Right hindlimb (tissue), 1 donor: ENCODE data around the gene FGF9.

Source experiments
- DNase-seq: peaks from one replicate; pipeline ENCODE4 v3.0.0-alpha.2; 2018

FGF9 gene

GRCh38 chr13:21719463-21719862 is 48.6 kb downstream of the FGF9 start:
- no peak for DNase-seq

GRCh38 chr13:21723807-21724505 is 53.1 kb downstream of the FGF9 start:
- DNase-seq = no peak

GRCh38 chr13:21730186-21730880 is 59.5 kb downstream of the FGF9 start:
- no peak for DNase-seq

- no peak for DNase-seq
Measured at GRCh38 chr13:21733475-21734263, 62.8 kb downstream of the FGF9 start.

GRCh38 chr13:21734961-21735360 is 64.1 kb downstream of the FGF9 start:
- no peak for DNase-seq

GRCh38 chr13:21735701-21736401 is 65.0 kb downstream of the FGF9 start:
- no peak for DNase-seq

- DNase-seq = no peak
Measured at GRCh38 chr13:21736926-21737325, 66.1 kb downstream of the FGF9 start.

GRCh38 chr13:21738630-21739029 is 67.8 kb downstream of the FGF9 start:
- peak; percentile 68 for DNase-seq

GRCh38 chr13:21739771-21740170 is 68.9 kb downstream of the FGF9 start:
- DNase-seq = no peak

- no peak for DNase-seq
Measured at GRCh38 chr13:21741396-21741979, 70.6 kb downstream of the FGF9 start.

GRCh38 chr13:21742096-21742495 is 71.2 kb downstream of the FGF9 start:
- DNase-seq = no peak

- no peak for DNase-seq
Measured at GRCh38 chr13:21744149-21744548, 73.3 kb downstream of the FGF9 start.

GRCh38 chr13:21745307-21745706 is 74.4 kb downstream of the FGF9 start:
- DNase-seq = no peak

- no peak for DNase-seq
Measured at GRCh38 chr13:21747456-21747855, 76.6 kb downstream of the FGF9 start.

- DNase-seq = no peak
Measured at GRCh38 chr13:21748166-21748565, 77.3 kb downstream of the FGF9 start.

- DNase-seq = no peak
Measured at GRCh38 chr13:21749410-21749809, 78.5 kb downstream of the FGF9 start.

GRCh38 chr13:21752501-21752900 is 81.6 kb downstream of the FGF9 start:
- DNase-seq = no peak

GRCh38 chr13:21753117-21753729 is 82.3 kb downstream of the FGF9 start:
- no peak for DNase-seq
